ENCODE results near the gene TMEM163. TPM values are rescaled to one million over a fixed set of nuclear protein-coding genes. Genes with fewer than 3 reads are reported as not detected.

Gene TMEM163
- total RNA-seq, 1 experiment from 2014 or later: 4.1 TPM

- DNase-seq: no peak
- Mint-ChIP-seq H3K9me3 (ENCODE audit: unreplicated experiment) (no peaks in the 10 kb centered on the region), H3K4me3 (ENCODE audit: unreplicated experiment) (no peak overlapping the region), H3K27me3 (ENCODE audit: insufficient read depth, unreplicated experiment) (no peaks in the 10 kb centered on the region), H3K36me3 (ENCODE audit: insufficient read depth, unreplicated experiment) (no peaks in the 10 kb centered on the region), H3K27ac (ENCODE audit: unreplicated experiment) (no peak overlapping the region), H3K4me1 (ENCODE audit: low read depth, unreplicated experiment) (no peaks in the 10 kb centered on the region)
- intact Hi-C loops (cut with micrococcal nuclease; ENCODE audit: unreplicated experiment): no loop called here
- Histone ChIP-seq H3K9me3 (no peaks in the 10 kb centered on the region), H3K4me3 (ENCODE audit: low read depth, low read length) (no peak overlapping the region), H3K36me3 (ENCODE audit: control insufficient read depth, insufficient read depth, low read length) (no peaks in the 10 kb centered on the region), H3K4me1 (no peaks in the 10 kb centered on the region), H3K27me3 (replicated peaks; ENCODE audit: control insufficient read depth, insufficient read depth, low read length) (no peaks in the 10 kb centered on the region)
- ChIA-PET POLR2A (no interaction called here), CTCF (no interaction called here)
- TF ChIP-seq CTCF (IDR thresholded peaks at IDR 0.05; ENCODE audit: insufficient read depth in 1 of 2, low read depth in 1 of 2, low read length in 1 of 2, severe bottlenecking in 1 of 2, unreplicated experiment in 1 of 2): no peak
- BruUV-seq (replicated peaks): no TSS peak
Measured at GRCh38 chr2:134648586-134648985, 70.2 kb downstream of the TMEM163 start.

DNA sequence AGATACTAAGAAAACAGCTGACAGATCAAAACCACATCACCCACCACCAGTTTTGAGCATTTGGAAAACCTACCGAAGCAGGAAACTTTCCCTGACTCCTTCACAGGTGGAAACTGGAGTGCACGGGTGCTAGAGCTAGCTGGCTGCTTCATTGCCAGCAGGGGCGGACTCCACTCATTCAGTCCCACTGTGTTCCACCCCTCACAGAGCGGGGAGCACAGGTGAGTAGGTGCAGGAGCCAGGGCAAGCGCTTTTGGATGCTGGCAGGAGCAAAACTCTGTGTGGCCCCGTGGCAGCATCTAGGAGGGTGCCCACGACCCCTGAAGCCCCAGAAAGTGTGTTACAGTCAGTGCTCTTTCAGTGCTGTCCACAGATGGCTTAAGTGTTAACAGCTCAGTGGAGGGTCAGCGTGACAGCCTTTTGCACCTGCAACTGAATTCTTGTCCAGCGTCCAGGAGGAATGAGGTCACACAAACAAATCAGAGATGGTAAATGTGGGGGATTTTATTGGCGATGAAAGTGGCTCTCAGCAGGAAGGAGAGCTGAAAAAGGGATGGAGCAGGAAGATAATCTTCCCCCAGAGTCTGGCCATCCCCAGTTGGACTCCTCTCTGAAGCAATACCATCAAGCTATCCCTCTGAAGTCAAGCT is 71.1 kb downstream of the TMEM163 start:
- no peaks in the 10 kb centered on the region for H3K36me3 ChIP-seq (ENCODE audit: control insufficient read depth, insufficient read depth, low read length)
- TF ChIP-seq CTCF (IDR thresholded peaks at IDR 0.05; ENCODE audit: insufficient read depth in 1 of 2, low read depth in 1 of 2, low read length in 1 of 2, severe bottlenecking in 1 of 2, unreplicated experiment in 1 of 2): no peak
- H3K9me3 Mint-ChIP-seq (ENCODE audit: unreplicated experiment): no peaks in the 10 kb centered on the region
- no peaks in the 10 kb centered on the region for H3K27me3 ChIP-seq (replicated peaks; ENCODE audit: control insufficient read depth, insufficient read depth, low read length)
- no TSS peak for BruUV-seq (replicated peaks)
- ChIA-PET CTCF (no interaction called here), POLR2A (interaction anchor here (0.6 kb wide), 1 partner anchor 882 kb away, joined by 3 read pairs; no protein-coding TSS in a partner anchor)
- H3K4me3 Mint-ChIP-seq (ENCODE audit: unreplicated experiment): no peak overlapping the region
- H3K4me3 ChIP-seq (ENCODE audit: low read depth, low read length): no peak overlapping the region
- no peaks in the 10 kb centered on the region for H3K36me3 Mint-ChIP-seq (ENCODE audit: insufficient read depth, unreplicated experiment)
- intact Hi-C loops (cut with micrococcal nuclease; ENCODE audit: unreplicated experiment): no loop called here
- H3K9me3 ChIP-seq: no peaks in the 10 kb centered on the region
- DNase-seq: no peak
- H3K27me3 Mint-ChIP-seq (ENCODE audit: insufficient read depth, unreplicated experiment): no peaks in the 10 kb centered on the region
- H3K4me1 ChIP-seq: no peaks in the 10 kb centered on the region
- H3K4me1 Mint-ChIP-seq (ENCODE audit: low read depth, unreplicated experiment): no peaks in the 10 kb centered on the region
- no peak overlapping the region for H3K27ac Mint-ChIP-seq (ENCODE audit: unreplicated experiment)

- ChIA-PET CTCF (no interaction called here), POLR2A (no interaction called here)
- intact Hi-C loops (cut with micrococcal nuclease; ENCODE audit: unreplicated experiment): no loop called here
- H3K9me3 ChIP-seq: no peaks in the 10 kb centered on the region
- Mint-ChIP-seq H3K4me1 (ENCODE audit: low read depth, unreplicated experiment) (no peaks in the 10 kb centered on the region), H3K27ac (ENCODE audit: unreplicated experiment) (no peak overlapping the region), H3K27me3 (ENCODE audit: insufficient read depth, unreplicated experiment) (no peaks in the 10 kb centered on the region), H3K4me3 (ENCODE audit: unreplicated experiment) (no peak overlapping the region), H3K36me3 (ENCODE audit: insufficient read depth, unreplicated experiment) (no peaks in the 10 kb centered on the region), H3K9me3 (ENCODE audit: unreplicated experiment) (peaks cover 9% of the 10 kb centered on the region)
- H3K4me1 ChIP-seq: no peaks in the 10 kb centered on the region
- no TSS peak for BruUV-seq (replicated peaks)
- H3K4me3 ChIP-seq (ENCODE audit: low read depth, low read length): no peak overlapping the region
- no peak for TF ChIP-seq CTCF (IDR thresholded peaks at IDR 0.05; ENCODE audit: insufficient read depth in 1 of 2, low read depth in 1 of 2, low read length in 1 of 2, severe bottlenecking in 1 of 2, unreplicated experiment in 1 of 2)
- H3K36me3 ChIP-seq (ENCODE audit: control insufficient read depth, insufficient read depth, low read length): no peaks in the 10 kb centered on the region
- no peak for DNase-seq
- no peaks in the 10 kb centered on the region for H3K27me3 ChIP-seq (replicated peaks; ENCODE audit: control insufficient read depth, insufficient read depth, low read length)
Measured at GRCh38 chr2:134642938-134643337, 75.9 kb downstream of the TMEM163 start.

Measured in Caco-2 (cell line).